Esophagus muscularis mucosa (tissue), 4 donors: ENCODE data around the gene IL17C. TPM values are rescaled to one million over a fixed set of nuclear protein-coding genes. Genes with fewer than 3 reads are reported as not detected.

ENCODE experiments used
- DNase-seq: peaks from one replicate; pipeline ENCODE4 v3.0.0-alpha.2; 2017; ENCODE audit errors: extremely low spot score
- H3K27ac ChIP-seq, 4 donors: fragments of 200-600 bp; sonication (generic); replicated peaks in 1 of 4; 1 replicate in 3 of 4; 2 replicates in 1 of 4; pipeline ENCODE4 v1.5.1; 2016 to 2019; ENCODE audit warnings: mild to moderate bottlenecking in 1 of 4
- H3K27me3 ChIP-seq, 4 donors: fragments of 200-600 bp; sonication (generic); one replicate each; pipeline versions ENCODE4 v1.5.1 to v1.6.0; 2016 to 2019
- H3K36me3 ChIP-seq, 4 donors: fragments of 200-600 bp; sonication (generic); one replicate each; pipeline ENCODE4 v1.5.1; 2016 to 2019
- H3K4me1 ChIP-seq, 4 donors: fragments of 200-600 bp; sonication (generic); one replicate each; pipeline ENCODE4 v1.5.1; 2016 to 2019
- H3K4me3 ChIP-seq, 4 donors: fragments of 200-600 bp; sonication (generic); 1 replicate in 2 of 4; 2 replicates in 2 of 4; pipeline ENCODE4 v1.5.1; 2016 to 2019; ENCODE audit warnings: mild to moderate bottlenecking in 4 of 4, moderate library complexity in 1 of 4
- H3K9me3 ChIP-seq, 4 donors: fragments of 200-600 bp; sonication (generic); 1 replicate in 3 of 4; 2 replicates in 1 of 4; pipeline ENCODE4 v1.5.1; 2016 to 2019
- EP300 ChIP-seq: sonication (generic); formaldehyde crosslinking; IDR thresholded peaks from one replicate; pipeline ENCODE4 v1.6.1; 2017; ENCODE audit warnings: antibody characterized with exemption
- POLR2A ChIP-seq: fragments of 450-650 bp; IDR thresholded peaks from one replicate; pipeline ENCODE4 v1.6.1; 2017; ENCODE audit warnings: antibody characterized with exemption, moderate library complexity, mild to moderate bottlenecking, low read depth
- POLR2AphosphoS5 ChIP-seq, 2 donors: sonication (generic); formaldehyde crosslinking; IDR thresholded peaks; one replicate each; pipeline ENCODE4 v1.6.1; 2017; ENCODE audit warnings: antibody characterized with exemption in 2 of 2
- WGBS: methylation state at CpG from one replicate; pipeline ENCODE4 v1.1.5; 2018; 5-methylcytosine and 5-hydroxymethylcytosine counted together
- intact Hi-C: fragments of 100-400 bp; cut with DNase I; formaldehyde crosslinking; loops from one replicate; pipeline ENCODE4 v1.15.1; 2023
- total RNA-seq, 4 donors: library from RNA; depleted of rRNA; stranded (reverse); fragments of >200 nt; gene quantifications; one replicate each; pipeline versions ENCODE4 v1.1.0 to v1.2.1, GENCODE V29; 2016
- TF ChIP-seq, protein P1 (sequence below), 3 experiments: fragments of 200-600 bp in 2 of 3; fragments of 450-650 bp in 1 of 3; sonication (generic) in 2 of 3; IDR thresholded peaks; one replicate each; pipeline ENCODE4 v1.5.1; 2017 to 2019; ENCODE audit warnings: antibody characterized with exemption in 3 of 3, mild to moderate bottlenecking in 2 of 3, moderate library complexity in 1 of 3

Gene IL17C
- total RNA-seq, 4 donors from 2014 or later = not detected

- DNase-seq = no peak
- no peaks in the 10 kb centered on the region for H3K9me3 ChIP-seq
- peaks cover 3 to 80% (median 51%) of the 10 kb centered on the region in 4 donors for H3K36me3 ChIP-seq
- H3K4me1 ChIP-seq = peaks cover 0 to 19% (median 14%) of the 10 kb centered on the region in 4 donors
- H3K27ac ChIP-seq = no peak overlapping the region
- 81% methylated on average over 11 of the region's 12 CpGs for WGBS
- TF ChIP-seq, protein P1, sequence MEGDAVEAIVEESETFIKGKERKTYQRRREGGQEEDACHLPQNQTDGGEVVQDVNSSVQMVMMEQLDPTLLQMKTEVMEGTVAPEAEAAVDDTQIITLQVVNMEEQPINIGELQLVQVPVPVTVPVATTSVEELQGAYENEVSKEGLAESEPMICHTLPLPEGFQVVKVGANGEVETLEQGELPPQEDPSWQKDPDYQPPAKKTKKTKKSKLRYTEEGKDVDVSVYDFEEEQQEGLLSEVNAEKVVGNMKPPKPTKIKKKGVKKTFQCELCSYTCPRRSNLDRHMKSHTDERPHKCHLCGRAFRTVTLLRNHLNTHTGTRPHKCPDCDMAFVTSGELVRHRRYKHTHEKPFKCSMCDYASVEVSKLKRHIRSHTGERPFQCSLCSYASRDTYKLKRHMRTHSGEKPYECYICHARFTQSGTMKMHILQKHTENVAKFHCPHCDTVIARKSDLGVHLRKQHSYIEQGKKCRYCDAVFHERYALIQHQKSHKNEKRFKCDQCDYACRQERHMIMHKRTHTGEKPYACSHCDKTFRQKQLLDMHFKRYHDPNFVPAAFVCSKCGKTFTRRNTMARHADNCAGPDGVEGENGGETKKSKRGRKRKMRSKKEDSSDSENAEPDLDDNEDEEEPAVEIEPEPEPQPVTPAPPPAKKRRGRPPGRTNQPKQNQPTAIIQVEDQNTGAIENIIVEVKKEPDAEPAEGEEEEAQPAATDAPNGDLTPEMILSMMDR (IDR thresholded peaks at IDR 0.05) = no peak
- no peak for TF ChIP-seq POLR2AphosphoS5 (IDR thresholded peaks at IDR 0.05)
- intact Hi-C loops = no loop called here
- H3K27me3 ChIP-seq = no peaks in the 10 kb centered on the region
- no peak overlapping the region for H3K4me3 ChIP-seq
Observed at GRCh38 chr16:88616736-88617135, 21.6 kb upstream of the IL17C start.

DNA sequence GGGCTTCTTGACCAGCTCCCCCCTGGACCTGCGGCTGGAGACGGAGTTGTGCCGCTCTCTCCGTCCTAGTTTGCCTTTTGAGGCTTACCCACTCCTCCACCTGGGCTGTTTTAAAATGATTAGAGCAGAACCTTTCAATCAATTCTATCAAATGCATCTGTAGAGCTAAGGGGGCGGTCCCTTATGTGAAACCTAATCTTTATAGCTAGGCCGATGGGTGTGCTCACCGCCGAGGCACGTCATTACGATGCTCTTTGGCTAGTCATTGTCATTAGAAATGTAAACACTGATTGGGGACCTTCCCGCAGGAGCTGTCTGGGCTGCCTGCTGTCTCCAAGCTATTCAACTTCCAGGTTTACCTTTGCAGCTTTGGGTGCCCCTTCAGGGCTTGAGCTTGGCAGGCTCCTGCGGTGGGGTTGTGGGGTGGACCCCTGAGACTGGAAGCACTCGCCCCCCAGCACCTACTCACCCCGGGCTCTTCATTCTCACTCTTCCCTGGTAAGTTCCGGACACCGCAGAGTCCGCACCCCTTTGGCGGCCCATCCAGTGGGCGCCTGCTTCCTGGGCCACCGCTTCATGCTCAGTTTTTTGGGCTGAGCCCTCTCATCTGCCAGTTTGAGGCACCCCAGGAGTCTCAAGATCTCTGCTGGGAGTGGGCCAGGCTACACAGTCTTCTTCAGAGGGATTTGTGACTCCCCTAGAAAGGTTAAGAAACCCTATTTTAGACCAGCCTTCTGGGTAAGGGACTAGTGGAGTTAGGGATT lies 20.9 kb upstream of the IL17C start:
- Histone ChIP-seq H3K9me3 (no peaks in the 10 kb centered on the region), H3K4me3 (no peak overlapping the region), H3K27me3 (no peaks in the 10 kb centered on the region), H3K36me3 (peaks cover 6 to 80% (median 52%) of the 10 kb centered on the region in 4 donors), H3K4me1 (peaks cover 0 to 19% (median 14%) of the 10 kb centered on the region in 4 donors), H3K27ac (no peak overlapping the region)
- DNase-seq = no peak
- TF ChIP-seq, protein P1 (IDR thresholded peaks at IDR 0.05) = no peak
- TF ChIP-seq EP300 (no peak), POLR2A (no peak), POLR2AphosphoS5 (IDR thresholded peaks at IDR 0.05) (no peak)
- WGBS = 88% methylated on average over 20 of the region's 20 CpGs
- intact Hi-C loops = no loop called here

DNA sequence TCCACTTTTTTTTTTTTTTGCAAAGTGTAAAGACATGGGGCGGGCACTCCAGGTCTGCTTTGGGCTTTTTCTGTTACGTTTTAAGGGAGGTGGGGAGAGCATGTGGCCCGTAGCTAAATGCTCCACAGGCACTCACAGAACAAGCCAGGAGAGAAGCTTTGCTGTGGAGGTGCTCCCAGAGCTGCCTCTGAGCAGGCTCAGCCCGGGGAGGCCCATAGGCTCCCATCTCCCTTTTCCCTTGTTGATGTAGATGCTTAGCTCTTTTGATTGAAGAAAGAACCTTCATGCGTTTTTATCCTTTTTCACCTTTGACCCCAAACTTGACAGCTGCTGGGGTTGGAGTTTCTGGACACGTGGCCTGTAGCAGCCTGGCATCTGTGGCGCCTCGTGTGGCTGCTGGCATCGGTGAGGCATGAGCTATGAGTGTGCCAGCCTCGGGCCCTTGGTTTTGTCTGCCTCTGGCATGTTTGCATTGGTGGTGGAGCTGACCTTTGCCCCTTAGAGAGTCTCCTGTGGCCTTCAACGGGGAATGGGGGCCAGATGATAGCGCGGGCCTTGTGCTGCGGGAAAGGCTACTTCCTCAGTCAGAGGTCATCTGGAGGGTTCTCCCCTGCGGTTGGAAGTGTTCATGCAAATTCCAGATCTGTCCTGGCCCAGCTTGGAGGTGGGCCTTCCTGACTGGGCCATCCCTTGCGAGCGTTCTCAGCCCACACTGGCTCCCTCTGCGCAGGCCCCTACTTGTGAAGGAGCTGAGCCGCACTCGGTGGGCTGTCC lies 20.0 kb upstream of the IL17C start:
- Histone ChIP-seq H3K27me3 (no peaks in the 10 kb centered on the region), H3K36me3 (peaks cover 15 to 80% (median 58%) of the 10 kb centered on the region in 4 donors), H3K4me1 (peaks cover 0 to 19% (median 14%) of the 10 kb centered on the region in 4 donors), H3K27ac (no peak overlapping the region), H3K4me3 (no peak overlapping the region), H3K9me3 (no peaks in the 10 kb centered on the region)
- intact Hi-C loops = no loop called here
- DNase-seq = no peak
- TF ChIP-seq, protein P1 (IDR thresholded peaks at IDR 0.05) = no peak
- TF ChIP-seq POLR2A (no peak), EP300 (no peak), POLR2AphosphoS5 (IDR thresholded peaks at IDR 0.05) (no peak)
- WGBS = 83% methylated on average over 20 of the region's 20 CpGs

DNA sequence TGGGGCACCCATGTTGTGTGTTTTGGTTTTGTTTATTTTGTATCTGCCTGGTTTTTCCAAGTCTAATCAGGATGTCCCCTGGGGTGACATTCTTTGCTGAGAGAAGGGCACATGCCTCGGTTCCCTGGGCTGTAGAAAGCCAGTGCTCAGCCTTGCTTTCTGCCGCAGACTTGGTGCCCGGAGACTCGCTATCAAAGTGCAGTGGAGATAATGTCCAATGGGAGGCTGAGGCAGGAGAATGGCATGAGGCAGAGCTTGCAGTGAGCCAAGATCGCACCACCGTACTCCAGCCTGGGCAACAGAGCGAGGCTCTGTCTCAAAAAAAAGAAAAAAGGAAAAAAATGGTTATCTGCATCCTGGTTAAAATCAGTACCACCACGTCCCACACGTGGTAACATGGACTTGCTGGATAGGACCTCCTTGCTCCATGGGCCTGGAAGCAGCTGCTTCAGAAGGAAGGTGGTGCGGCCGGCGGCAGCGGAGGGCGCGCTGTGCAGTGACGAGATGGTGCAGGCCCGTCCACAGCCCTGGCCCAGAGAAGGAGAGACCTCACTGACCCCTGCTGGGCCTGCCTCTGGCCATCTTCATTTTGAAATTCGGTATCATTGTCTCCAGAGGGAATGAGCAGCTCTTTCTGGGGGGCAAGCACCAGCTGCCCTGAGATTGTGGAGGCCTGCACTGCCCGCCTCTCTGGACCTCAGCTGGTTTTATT lies 19.3 kb upstream of the IL17C start:
- peaks cover 22 to 84% (median 60%) of the 10 kb centered on the region in 4 donors for H3K36me3 ChIP-seq
- TF ChIP-seq, protein P1 (IDR thresholded peaks at IDR 0.05) = no peak
- no peak for TF ChIP-seq EP300
- TF ChIP-seq POLR2A = no peak
- TF ChIP-seq POLR2AphosphoS5 (IDR thresholded peaks at IDR 0.05) = no peak

More for the DNA sequence above, 19.3 kb upstream of the IL17C start:
- WGBS = 96% methylated on average over 19 of the region's 19 CpGs
- peaks cover 0 to 19% (median 12%) of the 10 kb centered on the region in 4 donors for H3K4me1 ChIP-seq
- intact Hi-C loops = no loop called here
- no peaks in the 10 kb centered on the region for H3K9me3 ChIP-seq
- no peak overlapping the region for H3K27ac ChIP-seq
- H3K4me3 ChIP-seq = no peak overlapping the region
- DNase-seq = no peak
- H3K27me3 ChIP-seq = no peaks in the 10 kb centered on the region
